LHCN-M2 (cell line): ENCODE data around the gene MRC2. TPM values are rescaled to one million over a fixed set of nuclear protein-coding genes. Genes with fewer than 3 reads are reported as not detected.
"Not testable (repeated sequence)": the region's sequence is repeated elsewhere in the genome, so short reads cannot be mapped to it uniquely, and the experiment has no call there.

ENCODE experiments used
- DNase-seq: peaks from one replicate; pipeline ENCODE4 v3.0.0-alpha.2; 2012; ENCODE audit warnings: low read depth
- total RNA-seq: library from RNA; depleted of rRNA; stranded (reverse); fragments of >200 nt; gene quantifications from 2 replicates; pipeline ENCODE4 v1.2.3, GENCODE V29; 2014

The MRC2 gene
- total RNA-seq, 1 experiment from 2014 or later = 210 TPM

GRCh38 chr17:62611728-62612127 lies 15.7 kb upstream of the MRC2 start:
- DNase-seq = no peak

GRCh38 chr17:62612289-62612688 lies 15.2 kb upstream of the MRC2 start:
- DNase-seq = not testable (repeated sequence)

GRCh38 chr17:62613095-62613494 lies 14.4 kb upstream of the MRC2 start:
- not testable (repeated sequence) for DNase-seq

GRCh38 chr17:62614142-62614541 lies 13.3 kb upstream of the MRC2 start:
- DNase-seq = peak; percentile 82

GRCh38 chr17:62615503-62615902 lies 12.0 kb upstream of the MRC2 start:
- DNase-seq = no peak

- peak; percentile 71 for DNase-seq
These were observed 10.2 kb upstream of the MRC2 start for GRCh38 chr17:62616993-62617893.

GRCh38 chr17:62617894-62618472 lies 9.5 kb upstream of the MRC2 start:
- DNase-seq = peak; percentile 32

- DNase-seq = no peak
These were observed 8.6 kb upstream of the MRC2 start for GRCh38 chr17:62618647-62619416.

GRCh38 chr17:62619417-62620155 lies 7.9 kb upstream of the MRC2 start:
- DNase-seq = no peak

GRCh38 chr17:62621223-62621622 lies 6.2 kb upstream of the MRC2 start:
- no peak for DNase-seq

- no peak for DNase-seq
These were observed 2.1 kb upstream of the MRC2 start for GRCh38 chr17:62625184-62625869.

GRCh38 chr17:62625870-62626200 lies 1.6 kb upstream of the MRC2 start:
- no peak for DNase-seq

GRCh38 chr17:62626719-62627218 lies 701 bp upstream of the MRC2 start:
- DNase-seq = peak; percentile 90

GRCh38 chr17:62627904-62628633 lies 599 bp downstream of the MRC2 start:
- peak; percentile 64 for DNase-seq

GRCh38 chr17:62628831-62629555 lies 1.5 kb downstream of the MRC2 start:
- peak; percentile 40 for DNase-seq

- no peak for DNase-seq
These were observed 2.3 kb downstream of the MRC2 start for GRCh38 chr17:62629556-62630364.

- DNase-seq = peak; percentile 22
These were observed 3.1 kb downstream of the MRC2 start for GRCh38 chr17:62630365-62631085.
